Stimulated activated CD8-positive, alpha-beta memory T cell treated with anti-CD3 and anti-CD28 coated beads, Interleukin-2, amount 100 ng/mL, for 48 hours (primary cell): ENCODE results near the gene SPIRE2.
A peak's percentile ranks its signal among the peaks of the same experiment; 100 is the strongest.
"Not testable (repeated sequence)": the region's sequence is repeated elsewhere in the genome, so short reads cannot be mapped to it uniquely, and the experiment has no call there.

Experiments
- DNase-seq, 2 donors: peaks; one replicate each; pipeline ENCODE4 v3.0.0-alpha.2; 2020; ENCODE audit warnings: low read depth in 2 of 2

Gene SPIRE2

GRCh38 chr16:89863741-89864526, 35.7 kb downstream of the SPIRE2 start:
- no peak for DNase-seq

GRCh38 chr16:89864527-89864820, 36.2 kb downstream of the SPIRE2 start:
- no peak for DNase-seq

GRCh38 chr16:89867918-89868317, 39.6 kb downstream of the SPIRE2 start:
- DNase-seq: no peak

- no peak for DNase-seq
Observed at GRCh38 chr16:89869911-89870310, 41.6 kb downstream of the SPIRE2 start.

- no peak for DNase-seq
Observed at GRCh38 chr16:89870440-89870839, 42.2 kb downstream of the SPIRE2 start.

GRCh38 chr16:89871895-89872294, 43.6 kb downstream of the SPIRE2 start:
- DNase-seq: no peak

GRCh38 chr16:89873109-89873971, 45.1 kb downstream of the SPIRE2 start, which contains the start of gene TCF25:
TCF25 (plus strand) TSS chr16:89873592; CDS start chr16:89873668, 76 bp downstream.
- peak; percentile 81 to 82 for DNase-seq

- peak; percentile 93 to 96 for DNase-seq
Observed at GRCh38 chr16:89873972-89874689, 45.9 kb downstream of the SPIRE2 start.

- DNase-seq: not testable (repeated sequence)
Observed at GRCh38 chr16:89879123-89879522, 50.8 kb downstream of the SPIRE2 start.

- no peak for DNase-seq
Observed at GRCh38 chr16:89880477-89881367, 52.4 kb downstream of the SPIRE2 start.

- DNase-seq: no peak
Observed at GRCh38 chr16:89881368-89881730, 53.1 kb downstream of the SPIRE2 start.

- no peak for DNase-seq
Observed at GRCh38 chr16:89883346-89884040, 55.2 kb downstream of the SPIRE2 start.

GRCh38 chr16:89884041-89884421, 55.8 kb downstream of the SPIRE2 start:
- no peak for DNase-seq

GRCh38 chr16:89887243-89887642, 59.0 kb downstream of the SPIRE2 start:
- DNase-seq: no peak

GRCh38 chr16:89890200-89890599, 61.9 kb downstream of the SPIRE2 start:
- peak in 1 of 2 donors; percentile 24 for DNase-seq

- no peak for DNase-seq
Observed at GRCh38 chr16:89890886-89891657, 62.8 kb downstream of the SPIRE2 start.

GRCh38 chr16:89892055-89892630, 63.9 kb downstream of the SPIRE2 start:
- DNase-seq: no peak

- DNase-seq: no peak
Observed at GRCh38 chr16:89892635-89893034, 64.4 kb downstream of the SPIRE2 start.
